NCI-H2081 treated with DMSO at 0.1 percent for 48 hours (cell line): ENCODE results near the gene FAM171A1.
"Not testable (repeated sequence)": the region's sequence is repeated elsewhere in the genome, so short reads cannot be mapped to it uniquely, and the experiment has no call there.

Source experiments
- DNase-seq: peaks from one replicate; lab custom pipeline; 2025; lab: John Stamatoyannopoulos, UW

Gene FAM171A1

GRCh38 chr10:15370856-15371701, at the start of gene FAM171A1:
TSS of gene FAM171A1 (minus strand) at chr10:15371289. CDS start at chr10:15371052, 237 bp downstream.
- DNase-seq = no peak

GRCh38 chr10:15420858-15421257, 49.8 kb upstream of the FAM171A1 start:
- no peak for DNase-seq

GRCh38 chr10:15419279-15419874, 48.3 kb upstream of the FAM171A1 start:
- no peak for DNase-seq

GRCh38 chr10:15416034-15416433, 44.9 kb upstream of the FAM171A1 start:
- no peak for DNase-seq

GRCh38 chr10:15411010-15411409, 39.9 kb upstream of the FAM171A1 start:
- no peak for DNase-seq

- not testable (repeated sequence) for DNase-seq
These were observed 38.3 kb upstream of the FAM171A1 start for GRCh38 chr10:15409350-15409749.

GRCh38 chr10:15408557-15408956, 37.5 kb upstream of the FAM171A1 start:
- DNase-seq = no peak

- DNase-seq = no peak
These were observed 34.2 kb upstream of the FAM171A1 start for GRCh38 chr10:15405319-15405718.

- no peak for DNase-seq
These were observed 30.3 kb upstream of the FAM171A1 start for GRCh38 chr10:15401382-15401781.

GRCh38 chr10:15400461-15400860, 29.4 kb upstream of the FAM171A1 start:
- not testable (repeated sequence) for DNase-seq

GRCh38 chr10:15399060-15399661, 28.1 kb upstream of the FAM171A1 start:
- no peak for DNase-seq

- no peak for DNase-seq
These were observed 24.8 kb upstream of the FAM171A1 start for GRCh38 chr10:15395935-15396334.

GRCh38 chr10:15393139-15393825, 22.2 kb upstream of the FAM171A1 start:
- no peak for DNase-seq

GRCh38 chr10:15391491-15391890, 20.4 kb upstream of the FAM171A1 start:
- no peak for DNase-seq

- not testable (repeated sequence) for DNase-seq
These were observed 17.1 kb upstream of the FAM171A1 start for GRCh38 chr10:15388172-15388571.

GRCh38 chr10:15387021-15387420, 15.9 kb upstream of the FAM171A1 start:
- no peak for DNase-seq

- no peak for DNase-seq
These were observed 14.7 kb upstream of the FAM171A1 start for GRCh38 chr10:15385552-15386455.

GRCh38 chr10:15381420-15381819, 10.3 kb upstream of the FAM171A1 start:
- no peak for DNase-seq

GRCh38 chr10:15379078-15379477, 8.0 kb upstream of the FAM171A1 start:
- no peak for DNase-seq

GRCh38 chr10:15378569-15378968, 7.5 kb upstream of the FAM171A1 start:
- no peak for DNase-seq

GRCh38 chr10:15374566-15374965, 3.5 kb upstream of the FAM171A1 start:
- no peak for DNase-seq
